Left lung (tissue), 10 donors: Measurements from ENCODE around the gene NDUFB11. TPM values are rescaled to one million over a fixed set of nuclear protein-coding genes. Genes with fewer than 3 reads are reported as not detected.

Experiments
- ATAC-seq: fragments of 200-7000 bp; cut with Tn5 transposase; one replicate; pipeline ENCODE4 v1.9.1; 2020; ENCODE audit warnings: moderate library complexity
- DNase-seq, 4 donors: peaks; one replicate each; pipeline ENCODE4 v3.0.0-alpha.2; 2013 to 2020
- H3K27ac ChIP-seq, 2 donors: fragments of 200-600 bp; sonication (generic) in 1 of 2; one replicate each; pipeline versions ENCODE4 v1.5.0 to v1.8.0; 2020 to 2021
- H3K27me3 ChIP-seq, 2 donors: fragments of 200-600 bp; sonication (generic) in 1 of 2; one replicate each; pipeline versions ENCODE4 v1.5.0 to v1.8.0; 2020 to 2021
- H3K36me3 ChIP-seq, 2 donors: fragments of 200-600 bp; sonication (generic) in 1 of 2; one replicate each; pipeline versions ENCODE4 v1.5.0 to v1.8.0; 2020 to 2021
- H3K4me1 ChIP-seq, 2 donors: fragments of 200-600 bp; one replicate each; pipeline ENCODE4 v1.8.0; 2021
- H3K4me3 ChIP-seq, 2 donors: fragments of 200-600 bp; sonication (generic) in 1 of 2; one replicate each; pipeline versions ENCODE4 v1.5.0 to v1.8.0; 2020 to 2021; ENCODE audit warnings: mild to moderate bottlenecking in 1 of 2
- H3K9me3 ChIP-seq, 2 donors: fragments of 200-600 bp; sonication (generic) in 1 of 2; one replicate each; pipeline versions ENCODE4 v1.5.0 to v1.8.0; 2020 to 2021
- CTCF ChIP-seq, 2 donors: fragments of 200-600 bp; sonication (generic) in 1 of 2; IDR thresholded peaks; one replicate each; pipeline versions ENCODE4 v1.5.0 to v1.8.0; 2021; ENCODE audit warnings: antibody characterized with exemption in 2 of 2
- intact Hi-C, 2 donors: fragments of 100-400 bp; cut with DNase I; formaldehyde crosslinking; loops; one replicate each; pipeline versions ENCODE4 v1.11.2 to v1.14.2; 2022
- polyA plus RNA-seq, 6 donors: library from polyadenylated mRNA; unstranded; fragments of 120-200 nt; gene quantifications; one replicate each; pipeline ENCODE4 v1.2.1, GENCODE V29; 2013; ENCODE audit not compliant: insufficient read length in 6 of 6
- total RNA-seq, 2 donors: library from RNA; stranded (reverse); fragmentation: NEBNext Ultra II Directional; extraction: Animal tissue kit (Norgen Biotek cat#: 25700); gene quantifications; one replicate each; pipeline ENCODE4 v1.2.1, GENCODE V29; 2021
- donor health status: DM: no; HTN: yes; CAD: no.
- donor health status: DM: no; HTN: no; CAD: no.

Gene NDUFB11
- total and polyA plus RNA-seq, 8 donors = 58.5 to 103 (median 82.4) TPM

DNA sequence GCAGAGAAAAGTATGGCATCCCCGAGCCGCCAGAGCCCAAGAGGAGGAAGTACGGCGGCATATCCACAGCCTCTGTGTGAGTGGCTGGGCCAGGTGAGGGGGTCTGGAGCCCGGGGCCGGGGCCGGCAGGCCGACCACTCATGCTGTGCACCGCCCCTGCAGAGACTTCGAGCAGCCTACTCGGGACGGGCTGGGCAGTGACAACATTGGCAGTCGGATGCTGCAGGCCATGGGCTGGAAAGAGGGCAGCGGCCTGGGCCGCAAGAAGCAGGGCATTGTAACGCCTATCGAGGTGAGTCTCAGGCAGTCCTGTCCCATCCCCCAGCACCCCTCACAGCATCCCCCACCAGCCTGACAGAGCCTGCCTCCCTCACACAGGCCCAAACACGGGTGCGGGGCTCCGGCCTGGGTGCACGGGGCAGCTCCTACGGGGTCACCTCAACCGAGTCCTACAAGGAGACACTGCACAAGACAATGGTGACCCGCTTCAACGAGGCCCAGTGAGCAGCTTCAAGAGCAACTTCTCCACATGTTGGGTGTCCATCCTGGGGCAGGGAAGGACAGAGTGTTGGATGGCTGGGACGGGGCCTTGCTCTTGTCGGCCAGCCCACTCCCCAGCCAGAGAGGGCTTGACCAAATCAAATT lies 41.7 kb upstream of the NDUFB11 start:
- Histone ChIP-seq H3K36me3 (peaks cover 0 to 61% of the 10 kb centered on the region in 2 donors), H3K27me3 (peaks cover 0 to 5% of the 10 kb centered on the region in 2 donors)
- intact Hi-C loops = no loop called here

DNA sequence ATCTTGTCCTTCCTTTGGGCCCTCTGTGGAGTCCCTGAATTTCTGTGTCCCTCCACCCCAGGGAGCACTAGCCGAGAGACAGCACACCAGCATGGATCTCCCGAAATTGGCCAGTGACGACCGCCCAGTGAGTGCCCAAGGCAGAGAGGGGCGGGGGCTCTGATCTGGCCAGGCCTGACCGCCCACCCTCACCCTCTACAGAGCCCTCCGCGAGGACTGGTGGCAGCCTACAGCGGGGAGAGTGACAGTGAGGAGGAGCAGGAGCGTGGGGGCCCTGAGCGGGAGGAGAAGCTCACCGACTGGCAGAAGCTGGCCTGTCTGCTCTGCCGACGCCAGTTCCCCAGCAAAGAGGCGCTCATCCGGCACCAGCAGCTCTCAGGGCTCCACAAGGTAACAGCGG lies 40.7 kb upstream of the NDUFB11 start:
- no peak overlapping the region for H3K4me3 ChIP-seq
- intact Hi-C loops = no loop called here
- H3K9me3 ChIP-seq = no peaks in the 10 kb centered on the region
- H3K36me3 ChIP-seq = peaks cover 0 to 71% of the 10 kb centered on the region in 2 donors
- DNase-seq = no peak
- no peak for ATAC-seq
- H3K27ac ChIP-seq = no peak overlapping the region
- peaks cover 0 to 5% of the 10 kb centered on the region in 2 donors for H3K27me3 ChIP-seq
- H3K4me1 ChIP-seq = no peaks in the 10 kb centered on the region
- TF ChIP-seq CTCF (IDR thresholded peaks at IDR 0.05) = no peak

More for the DNA sequence above, 41.7 kb upstream of the NDUFB11 start:
- no peak for TF ChIP-seq CTCF (IDR thresholded peaks at IDR 0.05)
- Histone ChIP-seq H3K9me3 (no peaks in the 10 kb centered on the region), H3K27ac (no peak overlapping the region), H3K4me3 (no peak overlapping the region), H3K4me1 (no peaks in the 10 kb centered on the region)
- DNase-seq = no peak
- no peak for ATAC-seq

DNA sequence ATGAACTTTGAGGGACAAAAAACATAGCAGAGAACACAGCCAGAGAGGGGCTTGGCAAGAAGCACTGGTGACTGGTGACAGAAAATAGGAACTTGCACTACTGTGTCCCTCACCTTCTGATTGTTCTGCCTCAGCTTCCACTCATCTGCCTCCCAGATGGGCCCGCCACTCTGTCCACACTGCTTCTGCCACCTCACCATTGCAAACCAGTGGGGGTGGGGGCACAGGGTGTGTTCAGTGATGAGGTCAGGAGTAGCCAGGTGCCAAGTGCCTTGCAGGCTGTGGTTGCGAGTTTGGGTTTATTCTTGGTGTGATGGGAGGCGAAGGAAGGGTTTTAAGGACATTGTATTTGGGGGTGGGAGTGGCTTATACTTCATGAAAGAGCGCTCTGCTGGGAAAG lies 40.0 kb upstream of the NDUFB11 start:
- no peaks in the 10 kb centered on the region for H3K9me3 ChIP-seq
- H3K36me3 ChIP-seq = peaks cover 0 to 78% of the 10 kb centered on the region in 2 donors
- TF ChIP-seq CTCF (IDR thresholded peaks at IDR 0.05) = no peak
- no peaks in the 10 kb centered on the region for H3K4me1 ChIP-seq
- H3K27ac ChIP-seq = no peak overlapping the region
- peaks cover 0 to 5% of the 10 kb centered on the region in 2 donors for H3K27me3 ChIP-seq
- intact Hi-C loops = no loop called here
- H3K4me3 ChIP-seq = no peak overlapping the region
- DNase-seq (peak in 1 of 4 donors; percentile 15), ATAC-seq (no peak)

- Histone ChIP-seq H3K36me3 (peaks cover 0 to 100% of the 10 kb centered on the region in 2 donors), H3K4me3 (no peak overlapping the region), H3K4me1 (no peaks in the 10 kb centered on the region), H3K9me3 (no peaks in the 10 kb centered on the region), H3K27ac (no peak overlapping the region), H3K27me3 (peaks cover 0 to 5% of the 10 kb centered on the region in 2 donors)
- TF ChIP-seq CTCF (IDR thresholded peaks at IDR 0.05) = no peak
- peak in 1 of 4 donors; percentile 26 for DNase-seq
- no peak for ATAC-seq
- intact Hi-C loops = no loop called here
These were observed 37.7 kb upstream of the NDUFB11 start for GRCh38 chrX:47182106-47182700.

GRCh38 chrX:47181301-47181700 lies 36.8 kb upstream of the NDUFB11 start:
- H3K36me3 ChIP-seq = peaks cover 0 to 100% of the 10 kb centered on the region in 2 donors
- no peaks in the 10 kb centered on the region for H3K9me3 ChIP-seq
- no peaks in the 10 kb centered on the region for H3K4me1 ChIP-seq
- no peak for TF ChIP-seq CTCF (IDR thresholded peaks at IDR 0.05)
- ATAC-seq (no peak), DNase-seq (no peak)
- H3K4me3 ChIP-seq = no peak overlapping the region
- peaks cover 0 to 5% of the 10 kb centered on the region in 2 donors for H3K27me3 ChIP-seq
- no peak overlapping the region for H3K27ac ChIP-seq
- intact Hi-C loops = no loop called here
